Natural killer cell (primary cell): ENCODE measurements around the gene PDK2. TPM values are rescaled to one million over a fixed set of nuclear protein-coding genes. Genes with fewer than 3 reads are reported as not detected.
A peak's percentile ranks its signal among the peaks of the same experiment; 100 is the strongest.

Source experiments
- ATAC-seq, 3 donors: fragments of 150-1000 bp in 2 of 3; fragments of 200-7000 bp in 1 of 3; cut with Tn5 transposase; 1 replicate in 1 of 3; 2 replicates in 2 of 3; pipeline ENCODE4 v1.10.0; 2021; ENCODE audit warnings: mild to moderate bottlenecking in 2 of 3, moderate library complexity in 2 of 3
- DNase-seq, 2 donors: peaks; one replicate each; pipeline versions ENCODE4 v3.0.0 to v3.0.0-alpha.2; 2013 to 2021; ENCODE audit warnings: mixed read lengths in 1 of 2
- H3K27ac ChIP-seq: one replicate; pipeline ENCODE4 v1.5.1; 2013; ENCODE audit warnings: mild to moderate bottlenecking, low read length
- H3K27me3 ChIP-seq: one replicate; pipeline ENCODE4 v1.6.1; 2013; ENCODE audit warnings: low read length; ENCODE audit not compliant: control insufficient read depth, insufficient read depth
- H3K36me3 ChIP-seq: one replicate; pipeline ENCODE4 v1.6.1; 2013; ENCODE audit warnings: low read length; ENCODE audit not compliant: control insufficient read depth, insufficient read depth
- H3K4me1 ChIP-seq: one replicate; pipeline ENCODE4 v1.6.1; 2013; ENCODE audit warnings: low read length; ENCODE audit not compliant: control insufficient read depth, insufficient read depth
- H3K4me3 ChIP-seq: one replicate; pipeline ENCODE4 v1.5.1; 2013; ENCODE audit warnings: low read length
- H3K9me3 ChIP-seq: one replicate; pipeline ENCODE4 v1.6.1; 2013; ENCODE audit warnings: low read length; ENCODE audit not compliant: control insufficient read depth, insufficient read depth
- H3K27ac Mint-ChIP-seq, 2 donors: one replicate each; pipeline ENCODE4 v1.8.0; 2022; ENCODE audit warnings: mild to moderate bottlenecking in 2 of 2, mixed read lengths in 2 of 2, moderate library complexity in 1 of 2
- H3K27me3 Mint-ChIP-seq, 2 donors: one replicate each; pipeline ENCODE4 v1.8.0; 2022; ENCODE audit warnings: low read depth in 2 of 2, mixed read lengths in 2 of 2
- H3K36me3 Mint-ChIP-seq: one replicate; pipeline ENCODE4 v1.8.0; 2022; ENCODE audit warnings: mixed read lengths
- H3K4me1 Mint-ChIP-seq, 2 donors: one replicate each; pipeline ENCODE4 v1.8.0; 2022; ENCODE audit warnings: mixed read lengths in 2 of 2
- H3K4me3 Mint-ChIP-seq: one replicate; pipeline ENCODE4 v1.8.0; 2022; ENCODE audit warnings: mild to moderate bottlenecking, moderate library complexity, mixed read lengths
- H3K9me3 Mint-ChIP-seq, 2 donors: one replicate each; pipeline ENCODE4 v1.8.0; 2022; ENCODE audit warnings: mixed read lengths in 2 of 2
- WGBS: methylation state at CpG from one replicate; pipeline ENCODE4 v1.1.7; 2013; ENCODE audit warnings: missing lambda C conversion rate; ENCODE audit not compliant: insufficient coverage; 5-methylcytosine and 5-hydroxymethylcytosine counted together
- intact Hi-C: fragments of 100-400 bp; cut with micrococcal nuclease; formaldehyde crosslinking; loops from one replicate; pipeline ENCODE4 v1.14.2; 2022
- total RNA-seq, 4 donors: library from RNA; stranded (reverse); fragments of 120-200 nt in 1 of 4; gene quantifications; one replicate each; pipeline versions ENCODE4 v1.2.3 to v1.2.4, GENCODE V29; 2013 to 2022
- TF ChIP-seq, protein P1 (sequence below): fragments of 200-600 bp; IDR thresholded peaks from one replicate; pipeline ENCODE4 v1.8.0; 2022; ENCODE audit warnings: antibody characterized with exemption

Gene PDK2
- total RNA-seq, 3 donors from 2014 or later (not counting 1 experiment from before 2014, with no cell fraction given) = 23.2 to 32.9 (median 23.6) TPM

DNA sequence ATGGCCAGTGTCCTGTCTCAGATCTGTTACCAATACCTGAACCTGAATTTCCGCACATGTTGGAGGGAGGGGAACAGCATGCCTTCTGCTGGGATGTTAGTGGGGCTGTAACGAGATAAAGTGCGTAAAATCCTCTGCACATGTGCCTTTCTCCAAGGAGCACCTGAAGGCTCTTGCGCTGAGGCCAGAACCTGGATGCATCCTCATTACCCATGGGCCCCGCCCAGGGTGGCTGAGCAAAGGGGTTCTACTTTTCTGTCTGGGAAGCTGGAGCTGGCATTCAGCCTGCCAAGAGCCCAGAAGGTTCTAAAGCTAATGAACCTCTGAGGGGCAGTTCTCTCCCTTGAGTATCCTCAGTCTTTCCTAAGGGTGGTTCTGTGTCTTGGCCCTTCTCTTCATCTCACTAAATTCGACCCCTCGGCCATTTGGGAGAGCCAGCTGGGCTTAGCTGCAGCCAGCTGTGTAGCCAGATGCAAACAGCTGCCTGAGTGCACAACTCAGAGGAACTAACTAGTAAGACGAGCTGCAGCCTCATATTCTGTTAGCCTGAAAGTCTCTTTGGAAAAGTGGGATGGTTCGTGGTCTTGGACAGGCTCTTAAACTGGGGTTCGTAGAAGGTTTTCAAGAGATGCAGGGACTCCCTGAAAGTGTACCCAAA is 36.7 kb upstream of the PDK2 start:
- no peak overlapping the region for H3K27ac Mint-ChIP-seq
- peaks cover 28 to 33% of the 10 kb centered on the region in 2 donors for H3K27me3 Mint-ChIP-seq
- TF ChIP-seq, protein P1, sequence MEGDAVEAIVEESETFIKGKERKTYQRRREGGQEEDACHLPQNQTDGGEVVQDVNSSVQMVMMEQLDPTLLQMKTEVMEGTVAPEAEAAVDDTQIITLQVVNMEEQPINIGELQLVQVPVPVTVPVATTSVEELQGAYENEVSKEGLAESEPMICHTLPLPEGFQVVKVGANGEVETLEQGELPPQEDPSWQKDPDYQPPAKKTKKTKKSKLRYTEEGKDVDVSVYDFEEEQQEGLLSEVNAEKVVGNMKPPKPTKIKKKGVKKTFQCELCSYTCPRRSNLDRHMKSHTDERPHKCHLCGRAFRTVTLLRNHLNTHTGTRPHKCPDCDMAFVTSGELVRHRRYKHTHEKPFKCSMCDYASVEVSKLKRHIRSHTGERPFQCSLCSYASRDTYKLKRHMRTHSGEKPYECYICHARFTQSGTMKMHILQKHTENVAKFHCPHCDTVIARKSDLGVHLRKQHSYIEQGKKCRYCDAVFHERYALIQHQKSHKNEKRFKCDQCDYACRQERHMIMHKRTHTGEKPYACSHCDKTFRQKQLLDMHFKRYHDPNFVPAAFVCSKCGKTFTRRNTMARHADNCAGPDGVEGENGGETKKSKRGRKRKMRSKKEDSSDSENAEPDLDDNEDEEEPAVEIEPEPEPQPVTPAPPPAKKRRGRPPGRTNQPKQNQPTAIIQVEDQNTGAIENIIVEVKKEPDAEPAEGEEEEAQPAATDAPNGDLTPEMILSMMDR = no peak
- no peaks in the 10 kb centered on the region for H3K36me3 Mint-ChIP-seq
- DNase-seq (no peak), ATAC-seq (no peak)
- H3K9me3 ChIP-seq = no peaks in the 10 kb centered on the region
- H3K36me3 ChIP-seq = no peaks in the 10 kb centered on the region
- H3K4me3 ChIP-seq = no peak overlapping the region
- H3K4me3 Mint-ChIP-seq = peak overlapping the region; percentile 83
- peaks cover 3% of the 10 kb centered on the region for H3K27me3 ChIP-seq
- peaks cover 10 to 25% of the 10 kb centered on the region in 2 donors for H3K4me1 Mint-ChIP-seq
- H3K27ac ChIP-seq = no peak overlapping the region
- H3K9me3 Mint-ChIP-seq = no peaks in the 10 kb centered on the region
- WGBS = 93% methylated on average over 10 of the region's 10 CpGs
- peaks cover 25% of the 10 kb centered on the region for H3K4me1 ChIP-seq
- intact Hi-C loops = no loop called here

DNA sequence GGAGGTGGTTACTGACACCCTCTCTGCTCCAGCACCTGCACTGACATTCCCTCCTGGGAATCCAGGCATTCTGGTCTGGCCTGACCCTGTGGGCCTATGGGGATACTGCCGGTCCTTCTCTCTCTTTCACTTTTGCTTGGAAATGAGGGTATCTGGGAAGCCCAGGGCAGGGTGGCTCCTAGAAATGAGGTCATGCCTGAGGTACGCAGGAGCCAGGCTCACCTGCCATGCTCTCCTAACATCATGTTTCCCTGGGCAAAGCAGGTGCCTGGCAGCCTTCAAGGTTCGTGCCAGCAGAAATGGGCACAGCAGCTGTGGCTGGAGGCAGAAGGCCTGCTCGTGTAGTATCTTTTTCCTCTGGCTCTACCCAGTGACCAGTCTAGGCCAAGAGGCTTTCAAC is 35.9 kb upstream of the PDK2 start:
- TF ChIP-seq, protein P1 = no peak
- Mint-ChIP-seq H3K36me3 (no peaks in the 10 kb centered on the region), H3K27me3 (peaks cover 28 to 38% of the 10 kb centered on the region in 2 donors), H3K27ac (no peak overlapping the region), H3K9me3 (no peaks in the 10 kb centered on the region), H3K4me1 (peaks cover 10 to 25% of the 10 kb centered on the region in 2 donors), H3K4me3 (no peak overlapping the region)
- 83% methylated on average over 4 of the region's 4 CpGs for WGBS
- H3K27ac ChIP-seq = no peak overlapping the region
- no peak for ATAC-seq
- H3K4me1 ChIP-seq = peaks cover 25% of the 10 kb centered on the region
- H3K27me3 ChIP-seq = peaks cover 3% of the 10 kb centered on the region
- intact Hi-C loops = no loop called here
- no peaks in the 10 kb centered on the region for H3K9me3 ChIP-seq
- H3K36me3 ChIP-seq = no peaks in the 10 kb centered on the region
- H3K4me3 ChIP-seq = no peak overlapping the region
- DNase-seq = no peak

DNA sequence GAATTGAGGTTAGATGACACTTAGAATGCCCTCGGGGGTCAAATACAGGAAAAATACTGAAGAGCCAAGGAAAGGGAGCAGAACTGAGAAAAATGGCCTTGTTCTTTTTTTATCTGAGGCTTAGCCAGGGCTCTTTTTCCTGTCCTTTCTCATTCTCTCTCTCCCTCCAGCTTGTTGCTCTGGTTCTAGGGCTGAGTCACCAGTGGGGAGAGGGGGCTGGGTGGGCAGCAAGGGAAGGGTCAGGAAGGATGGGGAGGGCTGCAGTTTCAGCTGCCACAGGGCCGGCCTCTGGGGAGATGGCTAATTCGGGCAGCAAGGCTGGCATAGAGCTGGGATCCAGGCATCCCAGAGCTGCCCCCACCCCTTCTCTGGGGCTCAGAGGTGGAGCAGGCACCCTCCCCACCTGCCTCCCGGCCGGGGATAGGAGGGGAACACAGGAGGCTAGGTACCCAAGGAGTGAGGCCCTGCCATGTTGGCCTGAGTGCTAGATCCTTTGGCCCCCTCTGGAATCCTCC is 35.3 kb upstream of the PDK2 start:
- H3K36me3 ChIP-seq = no peaks in the 10 kb centered on the region
- H3K9me3 ChIP-seq = no peaks in the 10 kb centered on the region
- Mint-ChIP-seq H3K4me1 (peaks cover 10 to 25% of the 10 kb centered on the region in 2 donors), H3K27ac (no peak overlapping the region), H3K9me3 (no peaks in the 10 kb centered on the region), H3K27me3 (peaks cover 27 to 40% of the 10 kb centered on the region in 2 donors), H3K36me3 (no peaks in the 10 kb centered on the region), H3K4me3 (no peak overlapping the region)
- H3K27ac ChIP-seq = no peak overlapping the region
- no peak overlapping the region for H3K4me3 ChIP-seq
- 78% methylated on average over 5 of the region's 5 CpGs for WGBS
- intact Hi-C loops = no loop called here
- peaks cover 3% of the 10 kb centered on the region for H3K27me3 ChIP-seq
- ATAC-seq = no peak
- DNase-seq = no peak
- TF ChIP-seq, protein P1 = no peak
- peaks cover 22% of the 10 kb centered on the region for H3K4me1 ChIP-seq
